ENCODE results near the gene LINGO4. TPM values are rescaled to one million over a fixed set of nuclear protein-coding genes. Genes with fewer than 3 reads are reported as not detected.

The LINGO4 gene
- polyA plus RNA-seq, 1 donor (not counting 4 experiments of a cell fraction or from before 2014, with no cell fraction given): not detected

DNA sequence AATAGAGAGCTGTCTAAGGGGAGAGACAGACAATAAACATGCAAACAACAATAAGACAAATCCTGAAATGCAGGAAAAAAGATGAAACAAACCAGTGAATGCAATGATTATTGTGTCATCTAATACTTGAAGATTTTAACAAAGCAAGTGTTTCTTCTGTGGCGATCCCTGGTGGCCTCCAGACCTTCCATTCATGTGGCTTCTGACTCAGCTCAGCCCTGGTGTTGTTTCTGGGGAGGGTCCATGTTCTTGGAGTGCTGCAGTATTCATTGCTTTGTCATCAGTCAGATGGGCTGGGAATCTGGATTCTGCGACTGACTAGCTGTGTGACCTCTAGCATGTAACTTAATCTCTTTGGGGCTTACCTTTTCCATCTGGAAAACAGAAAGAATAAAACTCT, 35.9 kb upstream of the LINGO4 start:
- no peaks in the 10 kb centered on the region for H3K27me3 ChIP-seq (ENCODE audit: control insufficient read depth, extremely low read depth, insufficient read depth, low read length)
- H3K4me2 ChIP-seq (ENCODE audit: control insufficient read depth, extremely low read depth, insufficient read depth, low read depth, low read length): no peak overlapping the region
- H3K9me1 ChIP-seq (ENCODE audit: control insufficient read depth, extremely low read depth, insufficient read depth, low read length): peaks cover 2% of the 10 kb centered on the region
- H3K27ac ChIP-seq (ENCODE audit: control insufficient read depth, insufficient read depth, low read length): no peak overlapping the region
- TF ChIP-seq, protein P1, sequence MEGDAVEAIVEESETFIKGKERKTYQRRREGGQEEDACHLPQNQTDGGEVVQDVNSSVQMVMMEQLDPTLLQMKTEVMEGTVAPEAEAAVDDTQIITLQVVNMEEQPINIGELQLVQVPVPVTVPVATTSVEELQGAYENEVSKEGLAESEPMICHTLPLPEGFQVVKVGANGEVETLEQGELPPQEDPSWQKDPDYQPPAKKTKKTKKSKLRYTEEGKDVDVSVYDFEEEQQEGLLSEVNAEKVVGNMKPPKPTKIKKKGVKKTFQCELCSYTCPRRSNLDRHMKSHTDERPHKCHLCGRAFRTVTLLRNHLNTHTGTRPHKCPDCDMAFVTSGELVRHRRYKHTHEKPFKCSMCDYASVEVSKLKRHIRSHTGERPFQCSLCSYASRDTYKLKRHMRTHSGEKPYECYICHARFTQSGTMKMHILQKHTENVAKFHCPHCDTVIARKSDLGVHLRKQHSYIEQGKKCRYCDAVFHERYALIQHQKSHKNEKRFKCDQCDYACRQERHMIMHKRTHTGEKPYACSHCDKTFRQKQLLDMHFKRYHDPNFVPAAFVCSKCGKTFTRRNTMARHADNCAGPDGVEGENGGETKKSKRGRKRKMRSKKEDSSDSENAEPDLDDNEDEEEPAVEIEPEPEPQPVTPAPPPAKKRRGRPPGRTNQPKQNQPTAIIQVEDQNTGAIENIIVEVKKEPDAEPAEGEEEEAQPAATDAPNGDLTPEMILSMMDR (optimal IDR thresholded peaks at IDR 0.05 in 1 of 3, IDR thresholded peaks at IDR 0.05 in 1 of 3, conservative IDR thresholded peaks at IDR 0.05 in 1 of 3; ENCODE audit: extremely low read depth in 1 of 3, insufficient read depth in 2 of 3, low read length in 3 of 3): no peak
- no peak for TF ChIP-seq EZH2 (IDR thresholded peaks at IDR 0.05; ENCODE audit: low read length)
- H3K9me3 ChIP-seq (ENCODE audit: control insufficient read depth, low read depth, low read length): no peaks in the 10 kb centered on the region
- dilution Hi-C loops (cut with MboI; ENCODE audit: extremely low pct_ligation_motif_present, low sequenced_read_pairs): no loop called here
- FAIRE-seq (no peak), DNase-seq (ENCODE audit: low read depth, low spot score) (no peak)
- no peaks in the 10 kb centered on the region for H4K20me1 ChIP-seq (ENCODE audit: control insufficient read depth, extremely low read depth, insufficient read depth, low read length)
- H3K4me3 ChIP-seq (ENCODE audit: control insufficient read depth in 2 of 3, extremely low read depth in 1 of 3, insufficient read depth in 2 of 3, low read depth in 1 of 3, low read length in 3 of 3): no peak overlapping the region
- H3K79me2 ChIP-seq (ENCODE audit: control insufficient read depth, insufficient read depth, low read length): no peaks in the 10 kb centered on the region
- no peak overlapping the region for H3K9ac ChIP-seq (ENCODE audit: control insufficient read depth, extremely low read depth, insufficient read depth, low read length)
- H3K36me3 ChIP-seq (ENCODE audit: control insufficient read depth in 2 of 2, extremely low read depth in 1 of 2, insufficient read depth in 2 of 2, low read length in 2 of 2): no peaks in the 10 kb centered on the region
- no peak overlapping the region for H2AFZ ChIP-seq (ENCODE audit: control insufficient read depth, low read length)
- peaks cover 33% of the 10 kb centered on the region for H3K4me1 ChIP-seq (ENCODE audit: control insufficient read depth, extremely low read depth, insufficient read depth, low read length)

GRCh38 chr1:151840421-151840820, 35.2 kb upstream of the LINGO4 start:
- Histone ChIP-seq H3K4me1 (ENCODE audit: control insufficient read depth, extremely low read depth, insufficient read depth, low read length) (peaks cover 31% of the 10 kb centered on the region), H3K27ac (ENCODE audit: control insufficient read depth, insufficient read depth, low read length) (peak overlapping the region; percentile 83), H3K9me3 (ENCODE audit: control insufficient read depth, low read depth, low read length) (no peaks in the 10 kb centered on the region), H3K36me3 (ENCODE audit: control insufficient read depth in 2 of 2, extremely low read depth in 1 of 2, insufficient read depth in 2 of 2, low read length in 2 of 2) (no peaks in the 10 kb centered on the region), H3K27me3 (ENCODE audit: control insufficient read depth, extremely low read depth, insufficient read depth, low read length) (no peaks in the 10 kb centered on the region), H3K9ac (ENCODE audit: control insufficient read depth, extremely low read depth, insufficient read depth, low read length) (peak overlapping the region; percentile 80), H4K20me1 (ENCODE audit: control insufficient read depth, extremely low read depth, insufficient read depth, low read length) (no peaks in the 10 kb centered on the region), H3K79me2 (ENCODE audit: control insufficient read depth, insufficient read depth, low read length) (no peaks in the 10 kb centered on the region), H2AFZ (ENCODE audit: control insufficient read depth, low read length) (peak overlapping the region; percentile 62), H3K9me1 (ENCODE audit: control insufficient read depth, extremely low read depth, insufficient read depth, low read length) (peaks cover 2% of the 10 kb centered on the region), H3K4me3 (ENCODE audit: control insufficient read depth in 2 of 3, extremely low read depth in 1 of 3, insufficient read depth in 2 of 3, low read depth in 1 of 3, low read length in 3 of 3) (peak overlapping the region; percentile 44 to 66 (median 60)), H3K4me2 (ENCODE audit: control insufficient read depth, extremely low read depth, insufficient read depth, low read depth, low read length) (peak overlapping the region; percentile 84)
- dilution Hi-C loops (cut with MboI; ENCODE audit: extremely low pct_ligation_motif_present, low sequenced_read_pairs): no loop called here
- no peak for DNase-seq (ENCODE audit: low read depth, low spot score)
- no peak for FAIRE-seq
- no peak for TF ChIP-seq EZH2 (IDR thresholded peaks at IDR 0.05; ENCODE audit: low read length)
- TF ChIP-seq, protein P1 (optimal IDR thresholded peaks at IDR 0.05 in 1 of 3, IDR thresholded peaks at IDR 0.05 in 1 of 3, conservative IDR thresholded peaks at IDR 0.05 in 1 of 3; ENCODE audit: extremely low read depth in 1 of 3, insufficient read depth in 2 of 3, low read length in 3 of 3): no peak

All from keratinocyte (primary cell).